WTC11 (cell line): Measurements from ENCODE around the gene DDB1. TPM values are rescaled to one million over a fixed set of nuclear protein-coding genes. Genes with fewer than 3 reads are reported as not detected.

Source experiments
- ATAC-seq: fragments of 200-7000 bp; cut with Tn5 transposase; 2 replicates; pipeline ENCODE4 v1.10.0; 2021; ENCODE audit warnings: mild to moderate bottlenecking, moderate library complexity
- CTCF ChIA-PET: fragments of 300-600 bp; sonication (Branson Sonifier 250); formaldehyde crosslinking; loops from one replicate; lab custom pipeline; 2021; ENCODE audit warnings: antibody characterized with exemption; lab: Charles Lee
- POLR2A ChIA-PET: fragments of 350-600 bp; sonication (Branson Sonifier 250); formaldehyde crosslinking; loops from one replicate; lab custom pipeline; 2021; ENCODE audit warnings: antibody characterized with exemption; lab: Charles Lee
- DNase-seq: peaks from one replicate; pipeline ENCODE4 v3.0.0; 2021; ENCODE audit warnings: low spot score
- H3K27ac Mint-ChIP-seq: 2 replicates; pipeline ENCODE4 v1.8.0; 2021; ENCODE audit warnings: mixed read lengths
- H3K27me3 Mint-ChIP-seq: 2 replicates; pipeline ENCODE4 v1.8.0; 2021; ENCODE audit warnings: low read depth, mild to moderate bottlenecking, moderate library complexity, mixed read lengths
- H3K36me3 Mint-ChIP-seq: 2 replicates; pipeline ENCODE4 v1.8.0; 2021; ENCODE audit warnings: mixed read lengths
- H3K4me1 Mint-ChIP-seq: 2 replicates; pipeline ENCODE4 v1.8.0; 2022; ENCODE audit warnings: mixed read lengths
- H3K4me3 Mint-ChIP-seq: 2 replicates; pipeline ENCODE4 v1.8.0; 2021; ENCODE audit warnings: mild to moderate bottlenecking, moderate library complexity, mixed read lengths
- H3K9me3 Mint-ChIP-seq: 2 replicates; pipeline ENCODE4 v1.8.0; 2021; ENCODE audit warnings: mixed read lengths
- AFF4 ChIP-seq: sonication (generic); formaldehyde crosslinking; IDR thresholded peaks from 2 replicates; pipeline ENCODE4 v1.8.1; 2023; ENCODE audit warnings: mild to moderate bottlenecking, missing genetic modification reagents, borderline replicate concordance
- E2F5 ChIP-seq: sonication (generic); formaldehyde crosslinking; IDR thresholded peaks from 2 replicates; pipeline ENCODE4 v1.8.1; 2022; ENCODE audit warnings: mild to moderate bottlenecking, moderate library complexity, missing genetic modification reagents
- GABPB1 ChIP-seq: sonication (generic); formaldehyde crosslinking; IDR thresholded peaks from 2 replicates; pipeline ENCODE4 v1.8.1; 2023; ENCODE audit warnings: mild to moderate bottlenecking, missing genetic modification reagents
- TCF7 ChIP-seq: sonication (generic); formaldehyde crosslinking; IDR thresholded peaks from 2 replicates; pipeline ENCODE4 v1.8.0; 2022; ENCODE audit warnings: mild to moderate bottlenecking, low read depth, missing genetic modification reagents, moderate library complexity
- ZBTB43 ChIP-seq: sonication (generic); formaldehyde crosslinking; IDR thresholded peaks from 2 replicates; pipeline ENCODE4 v1.8.1; 2023; ENCODE audit warnings: mild to moderate bottlenecking, missing genetic modification reagents
- ZNF138 ChIP-seq: sonication (generic); formaldehyde crosslinking; conservative IDR thresholded peaks from 2 replicates; pipeline ENCODE4 v1.8.1; 2022; ENCODE audit warnings: mild to moderate bottlenecking, moderate library complexity, missing genetic modification reagents
- total RNA-seq: library from RNA; stranded (reverse); gene quantifications from 3 replicates; pipeline ENCODE4 v1.2.3, GENCODE V29; 2021
- TF ChIP-seq, protein P1 (sequence below): fragments of 200-600 bp; IDR thresholded peaks from 2 replicates; pipeline ENCODE4 v1.8.0; 2022; ENCODE audit warnings: antibody characterized with exemption

DDB1 gene
- total RNA-seq, 1 experiment from 2014 or later = 316 TPM

GRCh38 chr11:61337706-61338470 is 5.0 kb upstream of the DDB1 start (continued):
- no peak for TF ChIP-seq ZBTB43 (CRISPR knock-in tag)
- no peak for TF ChIP-seq TCF7 (CRISPR knock-in tag)
- no peak for TF ChIP-seq E2F5 (CRISPR knock-in tag)
- no peak for TF ChIP-seq ZNF138

- H3K4me3 Mint-ChIP-seq = no peak overlapping the region
- ATAC-seq = peak; percentile 68
Measured at GRCh38 chr11:61336171-61336935, 3.4 kb upstream of the DDB1 start.

More at GRCh38 chr11:61336171-61336935, 3.4 kb upstream of the DDB1 start:
- ChIA-PET CTCF (interaction anchor here (0.6 to 8.1 kb wide), 48 partner anchors 8 to 461 kb away, joined by 3 to 346 read pairs (median 5); partner anchors contain the start of genes CPSF7, CYB561A3, LRRC10B and SDHAF2), POLR2A (interaction anchor here (0.6 to 2.0 kb wide), 6 partner anchors 24 to 93 kb away, joined by 3 to 29 read pairs (median 6); partner anchors contain the start of genes CPSF7, CYB561A3, SDHAF2 and TMEM138)
- Mint-ChIP-seq H3K36me3 (peaks cover 10% of the 10 kb centered on the region; the same call in 1 of the 2 replicates), H3K27me3 (no peaks in the 10 kb centered on the region), H3K9me3 (no peaks in the 10 kb centered on the region), H3K4me1 (peaks cover 44% of the 10 kb centered on the region)
- peak; percentile 86 for DNase-seq
- TF ChIP-seq GABPB1 = 0 out of 2 replicates have a peak, but pooled peaks have one; percentile 17
- no peak for TF ChIP-seq AFF4 (CRISPR knock-in tag)
- TF ChIP-seq, protein P1, sequence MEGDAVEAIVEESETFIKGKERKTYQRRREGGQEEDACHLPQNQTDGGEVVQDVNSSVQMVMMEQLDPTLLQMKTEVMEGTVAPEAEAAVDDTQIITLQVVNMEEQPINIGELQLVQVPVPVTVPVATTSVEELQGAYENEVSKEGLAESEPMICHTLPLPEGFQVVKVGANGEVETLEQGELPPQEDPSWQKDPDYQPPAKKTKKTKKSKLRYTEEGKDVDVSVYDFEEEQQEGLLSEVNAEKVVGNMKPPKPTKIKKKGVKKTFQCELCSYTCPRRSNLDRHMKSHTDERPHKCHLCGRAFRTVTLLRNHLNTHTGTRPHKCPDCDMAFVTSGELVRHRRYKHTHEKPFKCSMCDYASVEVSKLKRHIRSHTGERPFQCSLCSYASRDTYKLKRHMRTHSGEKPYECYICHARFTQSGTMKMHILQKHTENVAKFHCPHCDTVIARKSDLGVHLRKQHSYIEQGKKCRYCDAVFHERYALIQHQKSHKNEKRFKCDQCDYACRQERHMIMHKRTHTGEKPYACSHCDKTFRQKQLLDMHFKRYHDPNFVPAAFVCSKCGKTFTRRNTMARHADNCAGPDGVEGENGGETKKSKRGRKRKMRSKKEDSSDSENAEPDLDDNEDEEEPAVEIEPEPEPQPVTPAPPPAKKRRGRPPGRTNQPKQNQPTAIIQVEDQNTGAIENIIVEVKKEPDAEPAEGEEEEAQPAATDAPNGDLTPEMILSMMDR = peak; percentile 98
- TF ChIP-seq, all 79 proteins: peak for 2
- H3K27ac Mint-ChIP-seq = peak overlapping the region; percentile 90
